Lung (tissue), 12 donors: Measurements from ENCODE around the gene TWNK. TPM values are rescaled to one million over a fixed set of nuclear protein-coding genes. Genes with fewer than 3 reads are reported as not detected.

Source experiments
- ATAC-seq: fragments of 200-7000 bp; cut with Tn5 transposase; one replicate; pipeline ENCODE4 v1.9.1; 2020; ENCODE audit warnings: moderate number of reproducible peaks; ENCODE audit not compliant: insufficient read depth, low FRiP score
- DNase-seq, 3 donors: peaks; one replicate each; pipeline ENCODE4 v3.0.0-alpha.2; 2013 to 2017
- H3K27ac ChIP-seq, 2 donors: one replicate each; pipeline ENCODE4 v1.5.1; 2013; ENCODE audit warnings: mild to moderate bottlenecking in 2 of 2, moderate library complexity in 2 of 2, control low read depth in 1 of 2, inconsistent platforms in 1 of 2, low read depth in 1 of 2, low read length in 1 of 2
- H3K27me3 ChIP-seq, 3 donors: one replicate each; pipeline ENCODE4 v1.5.1; 2013; ENCODE audit warnings: low read length in 2 of 3; ENCODE audit not compliant: control insufficient read depth in 3 of 3, insufficient read depth in 3 of 3
- H3K36me3 ChIP-seq, 4 donors: one replicate each; pipeline ENCODE4 v1.5.1; 2013; ENCODE audit warnings: low read length in 4 of 4, mild to moderate bottlenecking in 1 of 4, moderate library complexity in 1 of 4; ENCODE audit not compliant: control insufficient read depth in 4 of 4, insufficient read depth in 4 of 4
- H3K4me1 ChIP-seq, 5 donors: one replicate each; pipeline ENCODE4 v1.5.1; 2013; ENCODE audit warnings: low read length in 5 of 5, mild to moderate bottlenecking in 2 of 5, moderate library complexity in 1 of 5; ENCODE audit not compliant: control insufficient read depth in 5 of 5, insufficient read depth in 5 of 5
- H3K4me3 ChIP-seq: one replicate; pipeline ENCODE4 v1.5.1; 2013; ENCODE audit warnings: mild to moderate bottlenecking, control low read depth, moderate library complexity
- H3K9ac ChIP-seq, 2 donors: one replicate each; pipeline ENCODE4 v1.5.1; 2013; ENCODE audit warnings: low read length in 2 of 2, control low read depth in 1 of 2; ENCODE audit not compliant: insufficient read depth in 1 of 2
- H3K9me3 ChIP-seq, 4 donors: one replicate each; pipeline ENCODE4 v1.5.1; 2013; ENCODE audit warnings: low read length in 3 of 4, mild to moderate bottlenecking in 1 of 4, moderate library complexity in 1 of 4; ENCODE audit not compliant: control insufficient read depth in 4 of 4, insufficient read depth in 3 of 4
- CTCF ChIP-seq: IDR thresholded peaks from 2 replicates; pipeline ENCODE4 v1.5.1; 2012; ENCODE audit warnings: mild to moderate bottlenecking; ENCODE audit errors: control extremely low read depth, extremely low read depth
- WGBS, 2 donors: extraction: QIAGEN DNeasy Blood & Tissue Kit; methylation state at CpG; one replicate each; pipeline ENCODE4 v1.1.7; 2013; 5-methylcytosine and 5-hydroxymethylcytosine counted together
- polyA plus RNA-seq, 2 donors: library from polyadenylated mRNA; stranded (reverse); fragments of 200-250 nt; gene quantifications; one replicate each; pipeline ENCODE4 v1.2.1, GENCODE V29; 2013
- total RNA-seq, 2 donors: library from RNA; depleted of rRNA in 1 of 2; stranded (reverse); fragments of >200 nt in 1 of 2; gene quantifications; one replicate each; pipeline ENCODE4 v1.2.1, GENCODE V29; 2014 to 2021
- donor health status: control.
- donor health status: control.
- donor health status: Bipolar disorder and iron deficiency.
- donor health status: healthy.
- donor health status: DM: yes; HTN: yes; CAD: no.

TWNK gene
- total and polyA plus RNA-seq, 4 donors = 3.9 to 8.3 (median 5.6) TPM

- Histone ChIP-seq H3K36me3 (peaks cover 8 to 40% (median 17%) of the 10 kb centered on the region in 4 donors), H3K27me3 (no peaks in the 10 kb centered on the region), H3K9ac (no peak overlapping the region), H3K4me1 (peaks cover 0 to 25% (median 3%) of the 10 kb centered on the region in 5 donors), H3K4me3 (no peak overlapping the region), H3K9me3 (no peaks in the 10 kb centered on the region), H3K27ac (no peak overlapping the region)
- no peak for DNase-seq
- 95 to 99% methylated on average over 7 of the region's 7 CpGs for WGBS, 2 donors
- no peak for ATAC-seq
- no peak for TF ChIP-seq CTCF
Observed at GRCh38 chr10:101035314-101035713, 48.0 kb downstream of the TWNK start.

GRCh38 chr10:101035916-101036702, 48.8 kb downstream of the TWNK start:
- WGBS, 2 donors = 88 to 92% methylated on average over 10 of the region's 10 CpGs
- no peak overlapping the region for H3K27ac ChIP-seq
- H3K27me3 ChIP-seq = no peaks in the 10 kb centered on the region

GRCh38 chr10:101036726-101037125, 49.4 kb downstream of the TWNK start:
- H3K4me1 ChIP-seq = peaks cover 0 to 14% (median 0%) of the 10 kb centered on the region in 5 donors
- no peak for TF ChIP-seq CTCF
- H3K9me3 ChIP-seq = no peaks in the 10 kb centered on the region
- DNase-seq = no peak
- H3K27ac ChIP-seq = no peak overlapping the region
- H3K4me3 ChIP-seq = no peak overlapping the region
- H3K9ac ChIP-seq = no peak overlapping the region
- ATAC-seq = no peak
- WGBS, 2 donors = 81 to 83% methylated on average over 7 of the region's 7 CpGs
- H3K27me3 ChIP-seq = no peaks in the 10 kb centered on the region
- peaks cover 8 to 40% (median 17%) of the 10 kb centered on the region in 4 donors for H3K36me3 ChIP-seq

More at GRCh38 chr10:101035916-101036702, 48.8 kb downstream of the TWNK start:
- no peak overlapping the region for H3K9ac ChIP-seq
- no peak for TF ChIP-seq CTCF
- H3K4me1 ChIP-seq = peaks cover 0 to 20% (median 0%) of the 10 kb centered on the region in 5 donors
- H3K36me3 ChIP-seq = peaks cover 8 to 40% (median 17%) of the 10 kb centered on the region in 4 donors
- no peak overlapping the region for H3K4me3 ChIP-seq
- H3K9me3 ChIP-seq = no peaks in the 10 kb centered on the region
- DNase-seq (no peak), ATAC-seq (no peak)
